ENCODE data around the gene KCTD18. TPM values are rescaled to one million over a fixed set of nuclear protein-coding genes. Genes with fewer than 3 reads are reported as not detected.

KCTD18 gene
- total RNA-seq, 6 experiments from 2014 or later = 11.2 to 14.6 (median 13.3) TPM

DNA sequence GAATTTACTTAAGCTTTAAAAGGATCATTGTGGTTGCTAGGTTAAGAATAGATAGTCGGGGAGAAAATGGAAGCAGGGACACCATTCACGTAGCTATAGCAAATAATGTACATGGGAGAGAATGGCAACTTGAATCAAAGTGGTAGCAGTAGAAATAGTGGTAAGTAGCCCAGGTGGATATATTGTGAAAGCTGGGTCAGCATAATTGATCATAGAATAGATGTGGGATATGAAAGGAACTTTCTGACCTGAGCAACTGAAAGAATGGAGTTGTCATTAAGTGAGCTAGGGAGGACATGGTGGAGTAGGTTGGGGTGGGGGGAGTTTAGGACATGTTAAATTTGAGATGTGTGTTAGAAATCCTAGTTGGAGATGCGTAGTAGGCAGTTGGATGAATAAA lies 18.4 kb upstream of the KCTD18 start:
- H3K27ac Mint-ChIP-seq = peak overlapping the region; percentile 18; the same call in 1 of the 2 replicates
- no peak for DNase-seq
- H3K4me3 Mint-ChIP-seq = peak overlapping the region; percentile 94; the same call in 1 of the 2 replicates
- TF ChIP-seq, protein P1, sequence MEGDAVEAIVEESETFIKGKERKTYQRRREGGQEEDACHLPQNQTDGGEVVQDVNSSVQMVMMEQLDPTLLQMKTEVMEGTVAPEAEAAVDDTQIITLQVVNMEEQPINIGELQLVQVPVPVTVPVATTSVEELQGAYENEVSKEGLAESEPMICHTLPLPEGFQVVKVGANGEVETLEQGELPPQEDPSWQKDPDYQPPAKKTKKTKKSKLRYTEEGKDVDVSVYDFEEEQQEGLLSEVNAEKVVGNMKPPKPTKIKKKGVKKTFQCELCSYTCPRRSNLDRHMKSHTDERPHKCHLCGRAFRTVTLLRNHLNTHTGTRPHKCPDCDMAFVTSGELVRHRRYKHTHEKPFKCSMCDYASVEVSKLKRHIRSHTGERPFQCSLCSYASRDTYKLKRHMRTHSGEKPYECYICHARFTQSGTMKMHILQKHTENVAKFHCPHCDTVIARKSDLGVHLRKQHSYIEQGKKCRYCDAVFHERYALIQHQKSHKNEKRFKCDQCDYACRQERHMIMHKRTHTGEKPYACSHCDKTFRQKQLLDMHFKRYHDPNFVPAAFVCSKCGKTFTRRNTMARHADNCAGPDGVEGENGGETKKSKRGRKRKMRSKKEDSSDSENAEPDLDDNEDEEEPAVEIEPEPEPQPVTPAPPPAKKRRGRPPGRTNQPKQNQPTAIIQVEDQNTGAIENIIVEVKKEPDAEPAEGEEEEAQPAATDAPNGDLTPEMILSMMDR (IDR thresholded peaks at IDR 0.05) = no peak
- no peaks in the 10 kb centered on the region for H3K27me3 Mint-ChIP-seq (ENCODE audit: insufficient read depth)
- peaks cover 35% of the 10 kb centered on the region for H3K4me1 Mint-ChIP-seq (ENCODE audit: low read depth)
- H3K9me3 Mint-ChIP-seq = no peaks in the 10 kb centered on the region
- no peaks in the 10 kb centered on the region for H3K36me3 Mint-ChIP-seq (ENCODE audit: low read depth)

DNA sequence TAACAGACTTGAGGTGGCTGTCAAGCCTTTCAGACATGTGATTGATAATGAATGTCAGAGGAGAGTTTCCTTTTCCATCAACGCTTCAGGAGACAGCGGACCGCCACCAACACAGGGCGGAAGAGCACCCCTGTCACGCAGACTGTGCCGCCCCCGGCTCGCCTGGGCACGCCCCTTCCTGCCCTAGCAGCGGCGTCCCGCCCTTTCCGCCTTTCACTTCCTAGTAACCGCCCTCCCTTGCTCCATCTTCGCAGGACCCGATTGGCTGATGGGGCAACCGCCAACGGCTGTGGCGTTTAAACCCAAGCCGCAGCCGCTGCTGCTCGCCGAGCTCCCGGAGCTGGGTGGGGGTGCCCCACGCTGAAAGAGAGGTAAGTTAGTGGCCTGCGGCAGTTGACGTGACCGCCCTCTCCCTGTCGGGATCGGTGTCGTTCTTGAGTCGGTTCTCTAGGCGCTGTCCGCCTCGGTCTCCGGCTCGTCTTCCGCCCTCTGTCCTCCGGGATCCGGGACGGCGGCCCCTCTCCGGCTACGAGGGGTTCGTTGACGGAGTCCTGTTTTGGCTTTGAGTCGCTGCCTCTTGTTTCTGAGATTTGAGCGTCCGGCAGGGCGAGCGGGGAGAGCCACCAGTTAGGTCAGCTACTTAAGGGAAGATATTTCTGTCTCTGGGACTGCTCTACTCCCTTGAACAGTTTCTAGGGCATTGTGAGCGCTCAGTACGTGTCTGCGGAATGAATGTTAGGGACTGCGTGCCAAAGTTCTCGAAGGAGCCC lies 16.2 kb upstream of the KCTD18 start, which contains the start of gene SGO2:
TSS of gene SGO2 (plus strand) at position 326 of the 770 bp plus-strand sequence. CDS start 6,769 bp downstream, outside the sequence.
- TF ChIP-seq, protein P1 (IDR thresholded peaks at IDR 0.05) = peak; percentile 32
- H3K4me3 Mint-ChIP-seq = peak within 1 kb of the TSS; percentile 94
- peak; percentile 94 for DNase-seq
- peaks cover 5% of the 10 kb centered on the region for H3K27me3 Mint-ChIP-seq (ENCODE audit: insufficient read depth)
- peak within 1 kb of the TSS; percentile 79 for H3K27ac Mint-ChIP-seq
- no peaks in the 10 kb centered on the region for H3K9me3 Mint-ChIP-seq
- peaks cover 35% of the 10 kb centered on the region for H3K4me1 Mint-ChIP-seq (ENCODE audit: low read depth)
- no peaks in the 10 kb centered on the region for H3K36me3 Mint-ChIP-seq (ENCODE audit: low read depth)

DNA sequence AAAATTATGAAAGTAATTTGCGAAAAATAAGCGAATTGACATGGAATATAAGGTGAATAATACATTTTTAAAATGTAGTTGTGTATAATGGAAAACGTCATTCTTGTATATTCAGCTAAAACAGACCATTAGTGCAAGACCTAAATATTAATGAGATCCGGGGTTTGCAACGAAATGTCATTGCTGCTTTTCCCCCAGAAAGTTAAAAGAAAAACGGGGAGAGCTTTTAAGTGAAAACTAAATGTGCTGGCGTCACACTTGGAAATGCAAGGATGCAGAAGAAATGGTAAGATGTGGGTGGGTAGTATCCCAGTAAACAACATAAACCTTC lies 15.6 kb upstream of the KCTD18 start:
- peak overlapping the region; percentile 79 for H3K27ac Mint-ChIP-seq
- no peak for DNase-seq
- peaks cover 35% of the 10 kb centered on the region for H3K4me1 Mint-ChIP-seq (ENCODE audit: low read depth)
- no peaks in the 10 kb centered on the region for H3K36me3 Mint-ChIP-seq (ENCODE audit: low read depth)
- H3K9me3 Mint-ChIP-seq = no peaks in the 10 kb centered on the region
- peaks cover 5% of the 10 kb centered on the region for H3K27me3 Mint-ChIP-seq (ENCODE audit: insufficient read depth)
- H3K4me3 Mint-ChIP-seq = peak overlapping the region; percentile 94
- TF ChIP-seq, protein P1 (IDR thresholded peaks at IDR 0.05) = no peak

- Mint-ChIP-seq H3K27ac (no peak overlapping the region), H3K27me3 (ENCODE audit: insufficient read depth) (peaks cover 5% of the 10 kb centered on the region), H3K4me1 (ENCODE audit: low read depth) (peaks cover 35% of the 10 kb centered on the region), H3K9me3 (no peaks in the 10 kb centered on the region), H3K4me3 (peak overlapping the region; percentile 94; the same call in 1 of the 2 replicates), H3K36me3 (ENCODE audit: low read depth) (no peaks in the 10 kb centered on the region)
- TF ChIP-seq, protein P1 (IDR thresholded peaks at IDR 0.05) = no peak
- no peak for DNase-seq
Observed at GRCh38 chr2:200525066-200525465, 15.2 kb upstream of the KCTD18 start.

GRCh38 chr2:200523604-200524003 lies 13.7 kb upstream of the KCTD18 start:
- peaks cover 6% of the 10 kb centered on the region for H3K27me3 Mint-ChIP-seq (ENCODE audit: insufficient read depth)
- DNase-seq = no peak
- TF ChIP-seq, protein P1 (IDR thresholded peaks at IDR 0.05) = no peak
- no peak overlapping the region for H3K4me3 Mint-ChIP-seq
- no peaks in the 10 kb centered on the region for H3K36me3 Mint-ChIP-seq (ENCODE audit: low read depth)
- peaks cover 26% of the 10 kb centered on the region for H3K4me1 Mint-ChIP-seq (ENCODE audit: low read depth)
- H3K27ac Mint-ChIP-seq = no peak overlapping the region
- no peaks in the 10 kb centered on the region for H3K9me3 Mint-ChIP-seq

Data from HFFc6 (cell line).